HG02970 (cell line): ENCODE measurements around the gene RNPS1.
A peak's percentile ranks its signal among the peaks of the same experiment; 100 is the strongest.

Source experiments
- ATAC-seq: cut with Tn5 transposase; IDR thresholded peaks from one replicate; pipeline ENCODE4 v1.9.1; 2021; ENCODE audit warnings: mild to moderate bottlenecking, moderate library complexity, moderate number of reproducible peaks; ENCODE audit not compliant: unreplicated experiment, low FRiP score

RNPS1 gene

DNA sequence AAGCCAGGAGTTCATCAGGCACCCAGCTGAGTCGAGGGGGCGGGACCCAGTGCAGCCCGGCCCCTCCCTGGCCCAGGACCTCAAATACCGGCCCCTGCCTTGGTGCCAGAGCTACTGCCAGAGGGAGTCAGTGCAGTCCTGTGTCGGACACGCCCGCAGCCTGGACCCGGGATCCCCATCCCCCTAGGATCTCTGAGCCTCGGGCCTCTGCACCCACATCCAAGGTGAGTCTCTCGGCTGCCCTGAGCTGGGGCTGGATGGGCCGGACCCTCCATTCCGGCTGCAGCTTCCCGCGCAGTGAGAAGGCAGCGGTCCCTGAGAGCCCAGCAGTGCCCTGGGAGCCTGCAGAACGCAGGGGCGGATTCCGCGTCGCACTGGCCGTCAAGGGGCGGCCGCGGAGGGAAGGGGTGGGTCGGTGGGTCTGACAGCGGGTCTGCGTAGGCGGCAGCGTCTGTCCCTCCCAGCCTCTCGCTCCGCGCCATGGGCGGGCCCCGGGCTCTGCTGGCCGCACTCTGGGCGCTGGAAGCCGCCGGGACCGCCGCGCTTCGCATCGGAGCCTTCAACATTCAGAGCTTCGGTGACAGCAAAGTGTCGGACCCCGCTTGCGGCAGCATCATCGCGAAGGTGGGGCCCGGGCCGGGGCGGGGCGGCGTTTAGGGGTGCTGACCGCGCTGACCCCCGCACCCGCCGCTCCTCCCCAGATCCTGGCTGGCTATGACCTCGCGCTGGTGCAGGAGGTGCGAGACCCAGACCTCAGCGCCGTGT lies 31.4 kb downstream of the RNPS1 start, which contains the start of gene DNASE1L2:
DNASE1L2 (plus strand) TSS at position 108 of the 765 bp plus-strand sequence; CDS start at position 481, 373 bp downstream.
- ATAC-seq = no peak

DNA sequence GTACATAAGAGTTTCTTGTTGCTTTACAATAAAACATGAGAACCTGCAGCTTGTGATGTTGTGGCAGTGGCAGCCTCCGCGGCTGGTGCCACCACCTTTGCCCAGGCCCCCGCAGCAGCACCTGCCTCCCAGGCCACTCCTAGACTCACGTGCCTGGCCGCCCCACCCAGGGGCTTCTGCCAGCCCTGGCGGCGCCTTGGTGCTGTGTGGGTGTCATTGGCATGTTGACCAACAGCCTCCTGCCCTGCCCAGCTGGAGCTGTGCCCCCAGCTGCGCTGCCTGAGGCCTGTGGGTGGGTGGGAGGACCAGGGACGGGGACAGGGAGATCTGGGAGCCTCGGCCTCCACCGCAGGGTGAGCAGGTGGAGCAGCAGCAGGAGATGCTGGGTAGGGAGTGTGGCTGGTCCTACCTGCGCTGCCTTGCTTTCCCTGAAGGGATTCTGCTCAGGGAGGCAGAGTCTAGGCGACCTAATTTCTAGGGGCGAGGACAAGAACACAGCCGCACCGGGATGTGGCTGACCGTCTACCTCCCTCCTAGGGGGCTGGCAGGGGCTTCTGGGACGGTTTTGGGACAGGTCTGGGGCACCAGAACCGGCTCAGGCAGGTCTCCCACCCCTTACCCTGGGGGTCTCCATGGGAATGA lies 32.1 kb downstream of the RNPS1 start:
- ATAC-seq = no peak

DNA sequence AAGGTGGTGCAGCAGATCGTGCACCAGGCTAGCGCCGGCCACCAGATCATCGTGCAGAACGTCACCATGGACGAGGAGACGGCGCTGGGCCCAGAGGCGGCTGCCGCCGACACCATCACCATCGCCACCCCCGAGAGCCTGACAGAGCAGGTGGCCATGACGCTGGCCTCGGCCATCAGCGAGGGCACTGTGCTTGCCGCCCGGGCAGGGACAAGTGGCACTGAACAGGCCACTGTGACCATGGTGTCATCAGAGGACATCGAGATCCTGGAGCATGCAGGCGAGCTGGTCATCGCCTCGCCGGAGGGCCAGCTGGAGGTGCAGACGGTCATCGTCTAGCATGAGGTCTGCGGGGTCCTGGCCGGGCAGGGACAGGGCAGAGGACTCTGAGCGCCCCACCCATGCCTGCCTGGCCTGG lies 32.7 kb downstream of the RNPS1 start:
- no peak for ATAC-seq

DNA sequence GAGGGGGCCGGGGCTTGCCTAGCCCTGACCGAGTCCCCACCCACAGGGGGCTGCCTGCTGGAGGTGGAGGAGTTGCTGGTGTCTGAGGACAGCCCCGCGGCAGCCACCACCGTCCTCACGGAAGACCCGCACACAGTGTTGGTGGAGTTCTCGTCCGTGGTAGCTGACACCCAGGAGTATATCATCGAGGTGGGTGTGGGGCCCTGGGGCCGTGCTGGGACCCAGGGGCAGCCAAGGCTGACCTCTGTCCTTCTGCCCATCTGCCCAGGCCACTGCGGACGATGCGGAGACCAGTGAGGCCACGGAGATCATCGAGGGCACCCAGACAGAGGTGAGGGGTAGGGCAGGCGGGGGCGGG lies 33.1 kb downstream of the RNPS1 start:
- ATAC-seq = no peak

DNA sequence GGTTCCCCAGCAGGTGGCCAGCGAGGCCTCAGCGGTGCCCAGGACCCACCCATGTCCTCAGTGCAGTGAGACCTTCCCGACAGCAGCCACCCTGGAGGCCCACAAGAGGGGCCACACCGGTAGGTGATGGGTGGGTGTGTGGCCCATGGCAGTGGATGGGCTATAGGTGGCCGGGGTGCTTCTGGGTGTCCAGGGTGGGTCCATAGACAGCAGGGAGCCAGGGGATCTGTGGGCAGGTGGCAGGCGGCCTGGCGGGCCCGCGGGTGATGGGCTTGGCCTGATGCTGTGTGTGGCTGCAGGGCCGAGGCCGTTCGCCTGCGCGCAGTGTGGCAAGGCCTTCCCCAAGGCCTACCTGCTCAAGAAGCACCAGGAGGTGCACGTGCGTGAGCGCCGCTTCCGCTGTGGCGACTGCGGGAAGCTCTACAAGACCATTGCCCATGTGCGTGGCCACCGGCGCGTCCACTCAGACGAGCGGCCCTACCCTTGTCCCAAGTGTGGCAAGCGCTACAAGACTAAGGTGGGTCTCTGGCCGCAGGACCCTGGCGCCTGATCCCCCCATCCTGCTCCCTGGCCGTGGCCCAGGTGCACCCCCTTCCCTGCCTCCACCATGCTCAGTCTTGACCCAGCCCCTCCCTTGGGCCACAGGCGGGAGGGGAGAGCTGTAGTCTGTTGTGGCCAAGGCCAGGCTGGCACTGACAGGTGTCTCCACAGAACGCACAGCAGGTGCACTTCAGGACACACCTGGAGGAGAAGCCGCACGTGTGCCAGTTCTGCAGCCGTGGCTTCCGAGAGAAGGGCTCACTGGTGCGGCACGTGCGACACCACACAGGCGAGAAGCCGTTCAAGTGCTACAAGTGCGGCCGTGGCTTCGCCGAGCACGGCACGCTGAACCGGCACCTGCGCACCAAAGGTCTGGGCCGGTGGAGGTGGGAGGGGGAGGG lies 33.8 kb downstream of the RNPS1 start:
- ATAC-seq = no peak

DNA sequence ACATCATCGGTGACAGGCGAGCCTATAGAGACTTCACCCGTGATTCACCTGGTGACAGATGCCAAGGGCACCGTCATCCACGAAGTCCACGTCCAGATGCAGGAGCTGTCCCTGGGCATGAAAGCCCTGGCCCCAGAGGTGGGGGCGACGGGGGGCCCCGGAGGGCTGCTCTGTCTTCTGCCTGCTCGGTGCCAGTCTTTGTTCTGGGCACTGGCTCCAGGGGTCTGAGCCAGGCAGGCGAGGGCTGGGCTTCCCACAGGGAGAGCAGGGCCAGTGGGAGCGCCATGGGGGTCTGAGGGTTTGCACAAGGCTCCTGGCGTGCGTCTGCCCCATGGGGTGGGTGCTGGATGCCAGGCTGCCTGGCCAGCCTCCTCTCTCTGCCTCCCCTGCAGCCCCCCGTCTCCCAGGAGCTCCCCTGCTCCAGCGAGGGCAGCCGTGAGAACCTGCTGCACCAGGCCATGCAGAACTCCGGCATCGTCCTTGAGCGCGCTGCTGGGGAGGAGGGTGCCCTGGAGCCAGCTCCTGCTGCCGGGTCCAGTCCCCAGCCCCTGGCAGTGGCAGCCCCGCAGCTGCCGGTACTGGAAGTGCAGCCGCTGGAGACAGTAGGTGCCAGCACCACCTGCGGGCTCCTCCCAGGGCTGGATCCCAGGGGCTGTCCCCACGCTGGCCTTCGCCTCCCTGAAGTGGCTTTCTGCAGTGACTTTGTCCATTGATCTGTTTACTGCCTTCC lies 34.7 kb downstream of the RNPS1 start:
- no peak for ATAC-seq

DNA sequence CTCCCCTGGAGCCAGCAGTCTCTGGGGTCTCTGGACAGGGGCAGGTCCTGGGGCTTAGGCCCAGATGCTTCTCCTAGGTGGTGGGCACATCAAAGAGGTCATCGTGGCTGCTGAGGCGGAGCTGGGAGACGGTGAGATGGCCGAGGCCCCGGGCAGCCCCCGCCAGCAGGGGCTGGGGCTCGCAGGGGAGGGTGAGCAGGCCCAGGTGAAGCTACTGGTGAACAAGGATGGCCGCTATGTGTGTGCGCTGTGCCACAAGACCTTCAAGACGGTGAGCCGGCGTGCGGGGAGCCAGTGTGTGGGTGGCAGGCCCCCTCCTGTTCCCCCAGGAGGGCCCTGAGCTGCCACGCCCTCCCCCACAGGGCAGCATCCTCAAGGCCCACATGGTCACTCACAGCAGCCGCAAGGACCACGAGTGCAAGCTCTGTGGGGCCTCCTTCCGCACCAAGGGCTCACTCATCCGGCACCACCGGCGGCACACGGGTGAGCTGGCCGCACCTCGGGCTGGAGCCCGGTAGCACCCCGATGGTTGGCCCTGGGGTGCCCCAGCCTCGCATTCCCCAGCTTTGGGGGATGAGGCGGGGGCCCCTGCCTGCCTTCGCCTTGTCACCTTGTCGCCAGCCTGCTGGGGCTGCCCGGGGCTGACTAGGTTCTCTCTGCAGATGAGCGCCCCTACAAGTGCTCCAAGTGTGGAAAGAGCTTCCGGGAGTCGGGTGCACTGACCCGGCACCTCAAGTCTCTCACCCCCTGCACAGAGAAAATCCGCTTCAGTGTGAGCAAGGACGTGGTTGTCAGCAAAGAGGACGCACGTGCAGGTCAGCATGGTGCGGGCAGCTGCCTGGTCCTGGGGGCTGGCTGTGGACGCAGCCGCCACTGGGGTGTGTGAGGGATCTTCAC lies 35.6 kb downstream of the RNPS1 start:
- no peak for ATAC-seq

DNA sequence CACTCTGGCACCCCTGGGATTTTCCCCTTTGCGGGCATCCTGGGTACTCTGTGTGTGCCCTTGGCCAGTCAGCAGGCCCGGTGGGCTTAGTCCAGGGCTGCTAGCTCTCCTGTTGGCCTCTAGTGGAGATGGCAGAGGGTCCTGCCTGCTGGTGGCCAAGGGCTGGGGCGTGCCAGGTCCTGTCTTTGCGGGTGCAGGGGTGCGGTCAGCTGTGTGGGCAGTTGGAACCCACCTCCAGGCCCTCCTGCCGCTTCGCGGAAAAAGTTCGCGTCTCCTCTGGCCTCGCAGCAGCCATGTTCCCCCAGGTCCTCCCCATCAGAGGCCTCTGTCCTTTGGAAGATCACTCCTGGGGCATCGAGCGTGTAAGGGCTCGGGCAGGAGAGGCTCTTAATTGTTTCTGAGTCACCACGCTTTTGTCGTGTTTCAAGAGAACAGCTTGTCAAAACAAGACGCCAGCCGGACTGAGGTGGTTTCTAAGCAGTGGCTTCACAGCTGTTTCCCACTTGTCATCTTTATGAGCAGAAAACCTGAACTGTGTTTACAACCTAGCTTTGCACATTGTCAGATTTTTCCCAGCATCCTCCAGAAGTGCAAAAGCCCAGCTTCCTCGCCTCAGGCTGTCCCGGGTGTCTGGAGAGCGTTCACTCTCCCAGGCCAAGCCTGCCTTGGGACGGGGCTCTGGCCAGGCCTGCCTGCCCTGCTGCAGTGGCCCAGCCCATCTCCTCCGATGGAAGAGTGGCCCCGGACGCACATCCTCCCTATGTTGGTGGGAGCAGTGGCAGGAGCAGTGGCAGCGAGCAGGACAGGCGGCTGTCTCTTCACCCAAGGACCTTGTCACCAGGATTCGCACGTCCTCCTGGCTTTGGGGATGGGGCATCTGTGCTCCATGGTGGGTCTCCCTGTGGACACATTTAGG lies 36.7 kb downstream of the RNPS1 start:
- no peak for ATAC-seq

DNA sequence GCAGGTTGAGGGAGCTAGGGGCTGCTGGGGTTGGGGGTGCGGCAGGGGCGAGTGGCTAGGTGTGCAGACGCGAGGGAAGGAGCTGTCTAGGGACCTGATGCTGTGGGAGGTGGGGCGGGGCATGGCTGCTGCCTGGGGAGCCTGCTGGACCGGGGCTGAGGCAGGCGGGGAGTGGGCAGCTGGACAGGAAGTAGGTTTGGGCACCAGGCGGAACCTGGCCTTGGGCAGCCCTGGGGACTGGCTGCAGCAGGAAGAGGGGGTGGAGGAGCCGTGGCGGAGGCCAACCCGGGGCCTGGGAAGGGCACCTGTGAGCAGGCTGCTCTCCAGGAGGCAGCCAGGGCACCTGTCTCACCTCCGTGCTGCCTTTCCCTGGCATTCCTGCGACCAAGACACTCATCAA lies 37.5 kb downstream of the RNPS1 start:
- no peak for ATAC-seq

DNA sequence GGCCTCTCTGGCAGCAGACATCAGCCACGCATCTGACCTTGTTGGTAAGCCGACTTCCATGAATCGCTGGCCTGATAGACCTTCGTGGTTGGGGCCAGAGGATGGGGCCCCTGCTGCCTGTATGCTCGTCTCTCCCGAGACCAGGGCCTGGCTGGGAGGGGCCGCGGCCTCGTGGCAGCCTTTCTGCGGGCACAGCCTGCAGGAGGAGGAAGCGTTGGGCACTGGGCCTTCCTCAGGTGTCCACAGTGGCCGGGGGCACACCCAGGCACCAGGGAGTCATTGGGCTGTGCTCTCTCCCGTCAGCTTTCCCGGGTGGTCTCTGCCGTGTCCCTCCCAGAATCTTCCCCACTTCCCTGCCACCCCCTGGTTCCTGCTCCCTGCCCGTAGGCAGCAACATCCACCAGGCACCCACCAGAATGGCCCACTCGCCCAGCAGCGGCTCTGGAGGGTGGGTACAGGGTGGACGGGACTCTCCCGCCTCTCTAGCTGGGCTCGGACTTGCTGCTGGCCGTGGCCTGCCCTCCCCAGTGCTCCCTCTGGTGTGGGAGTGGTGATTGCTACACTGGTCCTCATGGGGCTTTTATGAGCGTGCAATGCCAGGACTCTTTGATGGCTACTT lies 38.2 kb downstream of the RNPS1 start:
- ATAC-seq = no peak

DNA sequence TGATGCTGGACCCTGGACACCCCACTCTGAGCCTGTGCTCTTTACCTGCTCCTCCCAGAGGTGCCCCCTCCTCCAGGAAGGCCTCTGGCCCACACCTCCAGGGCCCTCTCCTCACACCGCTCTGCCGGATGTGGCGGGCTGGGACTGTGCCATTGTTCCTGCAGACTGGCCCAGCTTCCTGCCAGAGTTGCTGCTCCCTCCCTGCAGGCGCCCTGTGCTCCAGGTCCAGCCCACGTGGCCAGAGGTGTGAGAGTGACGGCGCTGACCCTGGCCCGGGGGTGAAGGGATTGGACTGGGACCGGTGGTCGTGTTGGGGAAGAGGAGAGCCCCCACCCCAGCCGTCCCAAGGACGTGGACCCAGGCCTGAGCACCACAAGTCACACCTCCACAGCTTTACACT lies 38.8 kb downstream of the RNPS1 start:
- ATAC-seq = no peak

DNA sequence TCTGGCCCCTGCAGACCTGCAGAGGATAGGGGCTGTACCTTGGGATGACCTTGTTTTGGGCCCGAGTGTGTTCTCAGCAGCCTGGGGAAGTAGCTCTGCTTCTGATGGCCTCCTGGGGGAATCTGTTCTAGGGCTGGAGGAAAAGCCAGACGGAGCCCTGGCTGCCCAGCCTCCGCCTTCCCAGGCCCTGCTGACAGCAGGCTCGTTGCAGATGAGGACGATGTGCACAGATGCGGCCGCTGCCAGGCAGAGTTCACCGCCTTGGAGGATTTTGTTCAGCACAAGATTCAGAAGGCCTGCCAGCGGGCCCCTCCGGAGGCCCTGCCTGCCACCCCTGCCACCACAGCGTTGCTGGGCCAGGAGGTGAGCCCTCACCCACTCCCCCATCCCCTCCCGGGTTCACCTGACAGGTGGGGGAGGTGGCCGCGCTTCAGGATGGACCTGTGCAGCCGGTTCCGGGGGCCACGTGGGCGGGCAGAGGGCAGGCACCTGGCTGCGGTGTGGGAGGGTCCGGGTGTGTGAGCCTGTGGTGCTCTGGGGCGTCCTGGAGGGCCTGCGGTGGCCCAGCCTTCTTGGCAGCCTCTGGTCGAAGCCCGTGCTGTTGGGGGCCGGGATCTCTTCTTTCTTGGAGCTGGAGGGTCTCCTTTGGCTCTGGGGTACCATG lies 39.6 kb downstream of the RNPS1 start:
- ATAC-seq = no peak

DNA sequence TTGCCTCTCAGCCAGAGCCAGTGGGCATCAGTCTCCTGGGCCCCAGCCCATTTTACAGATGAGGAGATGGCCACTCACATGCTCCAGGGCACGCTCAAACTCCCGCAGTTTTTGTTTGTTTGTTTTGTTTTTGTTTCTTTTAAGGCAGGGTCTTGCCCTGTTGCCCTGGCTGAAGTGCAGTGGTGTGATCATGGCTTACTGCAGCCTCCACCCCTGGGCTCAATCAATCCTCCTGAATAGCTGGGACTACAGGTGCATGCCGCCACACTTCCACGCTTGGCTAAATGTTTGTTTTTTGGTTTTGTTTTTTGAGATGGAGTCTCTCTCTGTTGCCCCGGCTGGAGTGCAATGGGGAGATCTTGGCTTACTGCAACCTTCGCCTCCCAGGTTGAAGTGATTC lies 41.0 kb downstream of the RNPS1 start:
- ATAC-seq = no peak

DNA sequence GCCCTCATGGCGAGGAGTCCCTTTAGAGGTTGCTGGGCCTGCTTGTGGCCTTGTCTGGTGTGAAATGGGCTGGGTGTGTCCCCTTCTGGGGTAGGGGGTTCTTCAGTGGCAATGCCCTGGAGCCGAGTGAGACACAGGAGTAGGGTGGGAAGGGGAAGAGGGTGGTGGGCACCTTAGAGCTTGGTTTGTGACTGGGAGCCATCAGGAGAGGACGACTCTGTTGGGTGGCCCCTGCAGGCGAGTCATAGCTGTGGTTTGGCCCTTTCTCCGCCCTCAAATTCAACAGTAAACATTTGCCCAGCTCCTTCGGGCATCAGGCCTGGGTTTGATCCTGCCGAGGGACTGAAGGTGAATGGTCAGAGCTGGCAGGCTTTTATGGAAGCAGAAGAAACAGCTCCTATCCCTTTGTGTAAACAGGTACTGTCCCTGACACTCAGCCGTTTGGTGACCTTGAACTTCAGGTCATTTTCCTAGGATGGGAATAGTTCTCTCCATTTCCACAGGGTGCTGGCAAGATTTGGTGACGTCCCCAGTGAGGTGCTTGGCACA lies 41.6 kb downstream of the RNPS1 start:
- no peak for ATAC-seq

DNA sequence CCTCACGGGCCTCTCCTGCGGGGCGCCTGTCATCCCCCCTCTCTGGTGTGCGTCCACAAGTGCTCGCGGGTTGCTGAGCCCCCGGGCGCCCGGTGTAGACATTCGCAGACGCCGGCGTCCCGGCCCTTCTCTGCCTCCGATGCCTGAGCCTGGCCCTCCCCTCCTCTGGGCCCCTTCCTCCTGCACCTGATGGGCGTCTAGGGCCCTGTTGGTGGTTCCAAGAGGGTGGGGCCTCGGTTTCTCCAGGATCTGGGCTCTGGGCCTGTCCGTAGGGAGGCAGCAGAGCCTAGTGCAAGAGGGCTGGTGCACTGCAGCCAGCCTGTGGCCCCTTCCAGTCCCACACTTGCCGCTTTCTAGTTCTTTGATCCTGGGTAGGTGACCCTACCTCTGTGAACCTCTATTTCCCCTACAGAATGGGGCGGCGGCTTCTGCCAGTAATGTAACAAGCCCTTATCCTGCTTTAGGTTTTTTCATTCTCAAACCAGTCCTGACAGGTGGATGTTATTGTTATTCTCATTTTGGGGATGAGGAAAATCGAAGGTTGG lies 43.9 kb downstream of the RNPS1 start:
- peak; percentile 27 for ATAC-seq

DNA sequence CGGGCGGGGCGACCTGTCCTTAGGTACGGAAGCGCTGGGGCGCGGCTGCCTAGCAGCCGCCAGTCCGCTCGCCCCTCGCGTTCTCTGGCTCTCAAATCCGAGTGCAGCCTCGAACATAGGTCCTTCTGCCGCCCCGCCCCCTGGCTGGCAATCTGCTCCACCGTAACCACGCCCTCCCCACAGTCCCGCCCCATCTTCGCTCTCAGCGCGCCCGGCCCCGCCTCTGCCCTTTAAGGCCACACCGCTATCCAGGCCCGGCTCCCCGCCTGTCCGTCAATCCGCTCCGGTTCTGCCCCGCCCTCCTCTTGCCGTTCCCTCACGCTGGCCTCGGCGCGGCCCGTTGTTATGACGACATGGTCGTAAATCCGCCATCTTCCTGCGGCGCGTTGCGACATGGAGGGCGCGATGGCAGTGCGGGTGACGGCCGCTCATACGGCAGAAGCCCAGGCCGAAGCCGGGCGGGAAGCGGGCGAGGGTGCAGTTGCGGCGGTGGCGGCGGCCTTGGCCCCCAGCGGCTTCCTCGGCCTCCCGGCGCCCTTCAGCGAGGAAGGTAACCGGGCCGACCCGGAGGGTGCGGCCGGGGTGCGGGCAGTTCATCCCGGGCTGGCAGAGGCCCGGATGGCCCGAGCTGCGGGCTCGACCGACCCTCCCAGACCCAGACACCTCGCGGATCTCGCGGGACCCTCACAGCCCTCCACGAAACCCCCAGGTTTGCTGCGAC lies 44.5 kb downstream of the RNPS1 start, which contains the start of gene E4F1:
E4F1 (plus strand) TSS at position 371 of the 721 bp plus-strand sequence; CDS start at position 394, 23 bp downstream.
- peak; percentile 96 for ATAC-seq
